K562 (cell line): Measurements from ENCODE around the gene SPTBN4. TPM values are rescaled to one million over a fixed set of nuclear protein-coding genes. Genes with fewer than 3 reads are reported as not detected.
A peak's percentile ranks its signal among the peaks of the same experiment; 100 is the strongest.

Source experiments
- ATAC-seq: fragments of 200-7000 bp; cut with Tn5 transposase; 3 replicates; pipeline ENCODE4 v1.9.1; 2020; ENCODE audit warnings: moderate library complexity
- BruUV-seq: library from RNA; stranded (reverse); fragments of 400-500 nt; replicated peaks from 2 replicates; lab custom pipeline; 2021; lab: Mats Ljungman, UMichigan
- CTCF ChIA-PET: fragments of 300-600 bp; formaldehyde crosslinking; extraction: SDS; loops from one replicate; lab custom pipeline; 2021; ENCODE audit warnings: low intra/inter-chr PET ratio; lab: Yijun Ruan, JAX
- POLR2A ChIA-PET: fragments of 300-600, 350-650 bp; sonication (Branson Sonifier 250); formaldehyde crosslinking; extraction: SDS; loops from one replicate; lab custom pipeline; 2021; ENCODE audit warnings: antibody characterized with exemption, inconsistent platforms; lab: Yijun Ruan, JAX
- DNase-seq, 4 experiments: peaks; one replicate each; pipeline versions ENCODE4 v3.0.0 to v3.0.0-alpha.2; 2011 to 2018; ENCODE audit warnings: low spot score in 3 of 4, mixed read lengths in 3 of 4; ENCODE audit errors: extremely low read depth in 1 of 4
- FAIRE-seq: peaks from 2 replicates; lab custom pipeline; 2011; peaks lifted over from hg19 to GRCh38; lab: Jason Lieb, UNC
- H2AFZ ChIP-seq: 2 replicates; pipeline ENCODE4 v1.6.0; 2011; ENCODE audit warnings: low read depth, low read length, control low read depth, inconsistent platforms
- H3K27ac ChIP-seq: fragments of 200-600 bp; 3 replicates; pipeline ENCODE4 v1.8.0; 2011; ENCODE audit warnings: low read depth, mild to moderate bottlenecking, control low read depth, inconsistent platforms, low read length, moderate library complexity, mixed read lengths; ENCODE audit errors: extremely low read depth
- H3K27me3 ChIP-seq, 2 experiments: fragments of 300-600 bp in 1 of 2; 2 replicates in 1 of 2; 3 replicates in 1 of 2; pipeline versions ENCODE4 v1.6.0 to v1.8.0; 2011; ENCODE audit warnings: inconsistent platforms in 2 of 2, low read length in 2 of 2, mild to moderate bottlenecking in 1 of 2, mixed read lengths in 1 of 2, moderate library complexity in 1 of 2; ENCODE audit not compliant: control insufficient read depth in 2 of 2, insufficient read depth in 2 of 2
- H3K36me3 ChIP-seq: fragments of 300-600 bp; 3 replicates; pipeline ENCODE4 v1.8.0; 2011; ENCODE audit warnings: mild to moderate bottlenecking, low read length, inconsistent platforms; ENCODE audit not compliant: control insufficient read depth, insufficient read depth
- H3K4me1 ChIP-seq, 2 experiments: fragments of 200-600 bp in 1 of 2; replicated peaks in 1 of 2; 2 replicates in 1 of 2; 3 replicates in 1 of 2; pipeline versions ENCODE4 v1.5.1 to v1.8.0; 2011; ENCODE audit warnings: inconsistent platforms in 2 of 2, low read length in 2 of 2, mild to moderate bottlenecking in 1 of 2, mixed read lengths in 1 of 2, moderate library complexity in 1 of 2; ENCODE audit not compliant: control insufficient read depth in 2 of 2, insufficient read depth in 2 of 2
- H3K4me2 ChIP-seq: 2 replicates; pipeline ENCODE4 v1.6.1; 2011; ENCODE audit warnings: low read length, control low read depth, inconsistent platforms, mixed read lengths; ENCODE audit not compliant: insufficient read depth
- H3K4me3 ChIP-seq: fragments of 200-600 bp; sonication (generic), shearing (Covaris generic); 2 replicates; pipeline ENCODE4 v1.5.1; 2016; ENCODE audit warnings: control low read depth, inconsistent platforms
- H3K79me2 ChIP-seq: fragments of 200-600 bp; 3 replicates; pipeline ENCODE4 v1.8.0; 2011; ENCODE audit warnings: low read length, inconsistent platforms; ENCODE audit not compliant: control insufficient read depth, insufficient read depth
- H3K9ac ChIP-seq, 2 experiments: 2 replicates each; pipeline versions ENCODE4 v1.6.0 to v1.6.1; 2011; ENCODE audit warnings: low read depth in 2 of 2, low read length in 2 of 2, control low read depth in 1 of 2, inconsistent platforms in 1 of 2, mild to moderate bottlenecking in 1 of 2, mixed read lengths in 1 of 2; ENCODE audit not compliant: insufficient read depth in 1 of 2
- H3K9me1 ChIP-seq: one replicate; pipeline ENCODE4 v1.6.0; 2011; ENCODE audit warnings: inconsistent platforms, mild to moderate bottlenecking, low read length, moderate library complexity; ENCODE audit not compliant: control insufficient read depth, insufficient read depth
- H3K9me3 ChIP-seq: replicated peaks from 2 replicates; pipeline ENCODE4 v1.5.1; 2011; ENCODE audit warnings: low read depth, low read length, inconsistent platforms; ENCODE audit not compliant: control insufficient read depth, insufficient read depth
- H4K20me1 ChIP-seq: replicated peaks from 2 replicates; pipeline ENCODE4 v1.6.1; 2011; ENCODE audit warnings: low read length, inconsistent platforms, mixed read lengths; ENCODE audit not compliant: control insufficient read depth, insufficient read depth
- MLLT1 ChIP-seq, 2 experiments: fragments of 450-650 bp; IDR thresholded peaks; 2 replicates each; pipeline ENCODE4 v1.6.1; 2016
- MYBL2 ChIP-seq, 2 experiments: fragments of 450-650 bp in 1 of 2; sonication (generic) in 1 of 2; formaldehyde crosslinking in 1 of 2; IDR thresholded peaks; 2 replicates each; pipeline versions ENCODE4 v1.6.1 to v1.8.1; 2017 to 2022; ENCODE audit warnings: borderline replicate concordance in 1 of 2, inconsistent platforms in 1 of 2, low read depth in 1 of 2, mild to moderate bottlenecking in 1 of 2, missing genetic modification reagents in 1 of 2, moderate library complexity in 1 of 2
- NUFIP1 ChIP-seq: fragments of 450-650 bp; IDR thresholded peaks from 2 replicates; pipeline ENCODE4 v1.6.1; 2018; ENCODE audit not compliant: partially characterized antibody
- PHB2 ChIP-seq: fragments of 450-650 bp; IDR thresholded peaks from 2 replicates; pipeline ENCODE4 v1.6.1; 2017; ENCODE audit warnings: low read depth
- U2AF1 ChIP-seq: fragments of 200-400 bp; formaldehyde crosslinking; optimal IDR thresholded peaks from 2 replicates; pipeline ENCODE3; 2017; ENCODE audit warnings: mild to moderate bottlenecking, low read depth, low read length, moderate library complexity
- ZNF165 ChIP-seq: fragments of 250-450 bp; sonication (Bioruptor Pico); IDR thresholded peaks from 2 replicates; pipeline ENCODE4 v1.4.0; 2020; ENCODE audit warnings: borderline replicate concordance
- ZNF436 ChIP-seq: fragments of 250-450, 450-650 bp; sonication (Bioruptor Pico); formaldehyde crosslinking; IDR thresholded peaks from 2 replicates; pipeline ENCODE4 v1.7.0; 2020; ENCODE audit warnings: mild to moderate bottlenecking
- ZNF445 ChIP-seq: fragments of 250-450 bp; sonication (Bioruptor Pico); IDR thresholded peaks from 2 replicates; pipeline ENCODE4 v1.4.0; 2020; ENCODE audit warnings: low read depth, mild to moderate bottlenecking, moderate library complexity
- WGBS: fragments of 100-300 bp; shearing (Covaris generic); methylation state at CpG from one replicate; pipeline ENCODE4 v1.1.6; 2016; ENCODE audit warnings: low coverage, mixed read lengths; ENCODE audit not compliant: insufficient coverage; ENCODE audit errors: missing lambda C conversion rate; 5-methylcytosine and 5-hydroxymethylcytosine counted together
- in situ Hi-C: fragments of 300-500 bp; cut with MboI; formaldehyde crosslinking; loops from 4 replicates; pipeline ENCODE4 v1.15.0; 2018; ENCODE audit warnings: inconsistent platforms, mixed read lengths
- intact Hi-C: fragments of 100-400 bp; cut with micrococcal nuclease; formaldehyde crosslinking; loops from 2 replicates; pipeline ENCODE4 v1.14.2; 2022
- polyA plus RNA-seq, 8 experiments: library from polyadenylated mRNA; depleted of rRNA in 4 of 8; stranded (reverse) in 5 of 8; unstranded in 3 of 8; fragments of >200 nt; fragmentation: Nextera tagmentation in 2 of 8; fragmentation: Illumina TruSeq in 1 of 8; extraction: Ambion mirVana in 2 of 8; extraction: Trizol in 1 of 8; gene quantifications; 2 replicates each; pipeline versions ENCODE4 v1.2.1 to v1.2.3, GENCODE V29; 2011 to 2014; ENCODE audit warnings: inconsistent platforms in 1 of 8, missing spikeins in 1 of 8
- total RNA-seq, 7 experiments: library from RNA; depleted of rRNA in 6 of 7; stranded (reverse); fragments of >200 nt in 6 of 7; fragmentation: Illumina TruSeq in 2 of 7; extraction: Trizol in 2 of 7; gene quantifications; 2 replicates each; pipeline versions ENCODE4 v1.2.1 to v1.2.3, GENCODE V29; 2011 to 2021; ENCODE audit warnings: low replicate concordance in 1 of 7
- TF ChIP-seq, protein P1 (sequence below): sonication (generic); formaldehyde crosslinking; IDR thresholded peaks from 2 replicates; pipeline ENCODE4 v1.8.0; 2022; ENCODE audit warnings: mild to moderate bottlenecking, missing genetic modification reagents

Gene SPTBN4
- total and polyA plus RNA-seq, 9 of the 15 experiments (the other 6 are each of a cell fraction or from before 2014, with no cell fraction given): 0.01 to 1.5 (median 0.86) TPM

GRCh38 chr19:40420766-40421765 lies 45.7 kb upstream of the SPTBN4 start:
- ATAC-seq: peak; percentile 77
- ChIA-PET CTCF (no interaction called here), POLR2A (interaction anchor here (0.5 to 5.7 kb wide), 16 partner anchors 8 to 192 kb away, joined by 3 to 34 read pairs (median 3); partner anchors contain the start of genes BLVRB and PRX)
- peak; percentile 82 to 95 (median 88) for DNase-seq
- peak; percentile 69 for FAIRE-seq
- H3K36me3 ChIP-seq: peaks cover 13% of the 10 kb centered on the region; the same call in 2 of the 3 replicates
- no peaks in the 10 kb centered on the region for H4K20me1 ChIP-seq
- peaks cover 37% of the 10 kb centered on the region for H3K79me2 ChIP-seq
- no peaks in the 10 kb centered on the region for H3K9me1 ChIP-seq
- H3K4me2 ChIP-seq: peak overlapping the region; percentile 84
- no TSS peak for BruUV-seq
- H3K27ac ChIP-seq: peak overlapping the region; percentile 85
- H3K9ac ChIP-seq: peak overlapping the region; percentile 77 to 95
- peaks cover 27 to 50% of the 10 kb centered on the region in 2 experiments for H3K4me1 ChIP-seq
- no peaks in the 10 kb centered on the region for H3K9me3 ChIP-seq
- in situ Hi-C loops (no loop called here), intact Hi-C loops (loop anchor here (1.0 kb wide), 1 partner anchor 23 kb away; the partner anchor contains the start of gene SERTAD3)
- no peaks in the 10 kb centered on the region for H3K27me3 ChIP-seq
- H3K4me3 ChIP-seq: peak overlapping the region; percentile 71
- H2AFZ ChIP-seq: peak overlapping the region; percentile 84
- WGBS: 3% methylated on average over 41 of the region's 56 CpGs
- TF ChIP-seq U2AF1: no peak
- TF ChIP-seq MYBL2 (IDR thresholded peaks at IDR 0.05; ENCODE audit: low read depth): no peak
- TF ChIP-seq MYBL2 (CRISPR knock-in tag; IDR thresholded peaks at IDR 0.05; ENCODE audit: borderline replicate concordance): no peak
- TF ChIP-seq, protein P1, sequence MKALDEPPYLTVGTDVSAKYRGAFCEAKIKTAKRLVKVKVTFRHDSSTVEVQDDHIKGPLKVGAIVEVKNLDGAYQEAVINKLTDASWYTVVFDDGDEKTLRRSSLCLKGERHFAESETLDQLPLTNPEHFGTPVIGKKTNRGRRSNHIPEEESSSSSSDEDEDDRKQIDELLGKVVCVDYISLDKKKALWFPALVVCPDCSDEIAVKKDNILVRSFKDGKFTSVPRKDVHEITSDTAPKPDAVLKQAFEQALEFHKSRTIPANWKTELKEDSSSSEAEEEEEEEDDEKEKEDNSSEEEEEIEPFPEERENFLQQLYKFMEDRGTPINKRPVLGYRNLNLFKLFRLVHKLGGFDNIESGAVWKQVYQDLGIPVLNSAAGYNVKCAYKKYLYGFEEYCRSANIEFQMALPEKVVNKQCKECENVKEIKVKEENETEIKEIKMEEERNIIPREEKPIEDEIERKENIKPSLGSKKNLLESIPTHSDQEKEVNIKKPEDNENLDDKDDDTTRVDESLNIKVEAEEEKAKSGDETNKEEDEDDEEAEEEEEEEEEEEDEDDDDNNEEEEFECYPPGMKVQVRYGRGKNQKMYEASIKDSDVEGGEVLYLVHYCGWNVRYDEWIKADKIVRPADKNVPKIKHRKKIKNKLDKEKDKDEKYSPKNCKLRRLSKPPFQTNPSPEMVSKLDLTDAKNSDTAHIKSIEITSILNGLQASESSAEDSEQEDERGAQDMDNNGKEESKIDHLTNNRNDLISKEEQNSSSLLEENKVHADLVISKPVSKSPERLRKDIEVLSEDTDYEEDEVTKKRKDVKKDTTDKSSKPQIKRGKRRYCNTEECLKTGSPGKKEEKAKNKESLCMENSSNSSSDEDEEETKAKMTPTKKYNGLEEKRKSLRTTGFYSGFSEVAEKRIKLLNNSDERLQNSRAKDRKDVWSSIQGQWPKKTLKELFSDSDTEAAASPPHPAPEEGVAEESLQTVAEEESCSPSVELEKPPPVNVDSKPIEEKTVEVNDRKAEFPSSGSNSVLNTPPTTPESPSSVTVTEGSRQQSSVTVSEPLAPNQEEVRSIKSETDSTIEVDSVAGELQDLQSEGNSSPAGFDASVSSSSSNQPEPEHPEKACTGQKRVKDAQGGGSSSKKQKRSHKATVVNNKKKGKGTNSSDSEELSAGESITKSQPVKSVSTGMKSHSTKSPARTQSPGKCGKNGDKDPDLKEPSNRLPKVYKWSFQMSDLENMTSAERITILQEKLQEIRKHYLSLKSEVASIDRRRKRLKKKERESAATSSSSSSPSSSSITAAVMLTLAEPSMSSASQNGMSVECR (CRISPR knock-in tag): no peak; the same call in 1 of the 2 replicates
- TF ChIP-seq ZNF165: no peak
- TF ChIP-seq ZNF436 (CRISPR knock-in tag): no peak
- TF ChIP-seq MLLT1 (IDR thresholded peaks at IDR 0.05): peak in 1 of 2 experiments; percentile 71; a peak in 1 of 4 replicates
- no peak for TF ChIP-seq PHB2
- no peak for TF ChIP-seq ZNF445 (CRISPR knock-in tag)
- TF ChIP-seq NUFIP1: no peak
